GM10248 (cell line): ENCODE results near the gene ALAS1.

Experiments
- CTCF ChIA-PET: fragments of 300-600 bp; sonication (Branson Sonifier 250); formaldehyde crosslinking; extraction: SDS; loops from one replicate; lab custom pipeline; 2021; ENCODE audit warnings: antibody characterized with exemption; lab: Yijun Ruan, JAX
- POLR2A ChIA-PET: fragments of 350-650 bp; sonication (Branson Sonifier 250); formaldehyde crosslinking; extraction: SDS; loops from one replicate; lab custom pipeline; 2020; ENCODE audit warnings: antibody characterized with exemption; lab: Yijun Ruan, JAX
- DNase-seq: peaks from one replicate; pipeline ENCODE4 v3.0.0; 2012; ENCODE audit errors: extremely low spot score
- CTCF ChIP-seq: IDR thresholded peaks from 2 replicates; pipeline ENCODE4 v1.5.1; 2012; ENCODE audit warnings: mild to moderate bottlenecking, low read depth; ENCODE audit errors: extremely low read depth, missing control alignments, control extremely low read depth

Gene ALAS1

DNA sequence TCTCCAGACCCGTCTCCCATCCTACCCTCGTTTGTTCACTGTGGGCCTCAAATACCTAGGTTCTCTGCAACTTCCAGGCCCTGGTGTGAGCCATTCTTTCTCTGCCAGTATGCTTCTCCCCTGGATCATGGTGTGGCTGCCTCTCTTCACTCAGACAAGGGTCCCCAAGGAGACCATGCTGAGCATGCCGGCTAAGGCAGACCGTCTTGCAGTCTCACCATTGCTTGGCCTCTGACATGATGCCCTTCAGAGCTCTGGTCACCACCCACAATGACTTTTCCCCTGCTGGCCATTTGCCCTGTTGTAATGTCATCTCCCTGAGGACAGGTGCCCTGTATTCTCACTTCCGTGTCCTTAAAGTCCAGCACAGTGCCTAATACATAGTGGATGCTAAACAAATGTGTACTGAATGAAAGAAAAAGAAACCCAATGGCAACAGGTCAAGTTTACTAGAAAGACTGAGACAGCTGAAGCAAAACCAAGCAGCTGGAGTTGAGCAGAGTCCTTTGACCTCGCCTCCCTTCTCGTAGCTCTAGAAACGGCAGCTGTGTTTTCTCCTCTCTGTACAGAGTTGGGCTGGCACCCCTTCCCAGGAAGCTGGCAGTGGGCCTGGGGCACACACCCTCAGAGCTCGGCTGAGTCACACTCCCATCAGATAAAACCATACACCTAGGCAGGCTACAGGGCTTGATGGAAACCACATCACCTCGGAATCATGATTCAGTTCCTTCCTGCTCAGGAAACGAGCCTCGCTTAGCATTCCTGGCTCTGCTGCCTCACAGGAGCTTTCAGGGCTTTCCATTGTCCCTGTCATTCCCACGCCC, 18.8 kb downstream of the ALAS1 start:
- no peak for TF ChIP-seq CTCF
- ChIA-PET CTCF (interaction anchor here (1.0 to 11.6 kb wide), 9 partner anchors 9 to 230 kb away, joined by 3 to 172 read pairs (median 5); partner anchors contain the start of genes SEMA3G, TLR9 and WDR82), POLR2A (interaction anchor here (1.0 kb wide), 1 partner anchor 9 kb away, joined by 3 read pairs; the partner anchor contains the start of gene TLR9)
- DNase-seq, result no peak

DNA sequence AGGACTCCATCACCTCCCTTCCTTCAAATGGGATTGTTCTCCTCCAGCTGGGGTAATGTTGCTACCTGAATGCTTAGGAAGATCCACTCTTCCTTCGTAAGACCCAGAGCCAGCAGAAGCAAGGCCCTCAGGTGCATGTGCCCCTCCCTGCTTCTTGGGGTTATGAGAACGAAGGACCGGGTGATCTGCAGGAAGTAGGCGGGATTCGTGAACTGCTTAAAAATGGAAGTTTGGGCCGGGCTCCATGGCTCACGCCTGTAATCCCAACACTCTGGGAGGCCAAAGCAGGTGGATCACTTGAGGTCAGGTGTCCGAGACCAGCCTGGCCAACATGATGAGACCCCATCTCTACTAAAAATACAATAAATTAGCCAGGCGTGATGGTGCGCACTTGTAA, 19.4 kb downstream of the ALAS1 start:
- no peak for TF ChIP-seq CTCF
- CTCF ChIA-PET, result interaction anchor here (1.0 to 11.6 kb wide), 9 partner anchors 8 to 230 kb away, joined by 3 to 172 read pairs (median 5); partner anchors contain the start of genes SEMA3G, TLR9 and WDR82
- DNase-seq, result no peak
- POLR2A ChIA-PET, result interaction anchor here (1.0 kb wide), 1 partner anchor 8 kb away, joined by 3 read pairs; the partner anchor contains the start of gene TLR9

DNA sequence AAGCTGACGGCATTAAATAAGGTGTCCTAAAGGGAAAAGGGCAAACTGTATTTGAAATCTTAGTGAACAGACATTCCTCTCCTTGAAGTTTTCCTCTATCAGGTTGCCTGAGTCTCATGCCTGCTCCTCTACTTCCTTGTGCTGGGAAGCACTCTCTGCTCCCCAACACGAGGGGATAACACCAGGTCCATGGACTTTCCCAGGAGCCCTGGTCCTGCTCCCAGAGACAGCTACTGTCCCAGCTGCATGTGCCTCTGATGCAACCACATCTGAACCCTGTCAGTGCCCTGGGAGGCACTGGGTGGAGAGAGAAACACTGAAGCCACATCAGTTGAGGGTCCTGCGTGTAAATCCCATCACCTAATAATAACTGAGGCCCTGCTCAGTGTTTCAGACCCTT, 20.1 kb downstream of the ALAS1 start:
- ChIA-PET CTCF (interaction anchor here (1.5 to 11.6 kb wide), 5 partner anchors 11 to 229 kb away, joined by 3 to 172 read pairs (median 98); partner anchors contain the start of gene SEMA3G), POLR2A (no interaction called here)
- TF ChIP-seq CTCF, result no peak
- no peak for DNase-seq

DNA sequence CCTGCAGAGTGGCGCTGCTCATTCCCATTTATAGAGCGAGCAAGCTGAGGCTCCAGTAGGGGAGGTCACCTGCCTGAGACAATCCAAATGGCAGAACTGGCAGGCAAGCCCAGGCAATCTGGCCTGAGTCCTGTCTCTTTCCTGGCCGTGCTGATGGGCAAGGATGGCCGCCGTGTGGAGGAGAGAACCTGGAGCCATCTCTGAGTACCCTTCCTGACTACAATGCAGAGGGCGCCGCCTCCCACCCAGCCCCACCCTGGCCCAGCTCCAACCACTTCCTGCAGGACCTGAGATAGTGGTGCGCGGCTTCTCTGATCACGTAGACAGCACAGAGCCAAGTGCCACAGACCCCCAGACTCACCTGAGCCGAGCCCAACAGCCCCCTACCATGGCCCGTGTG, 20.5 kb downstream of the ALAS1 start:
- ChIA-PET CTCF (interaction anchor here (1.4 to 11.6 kb wide), 7 partner anchors 12 to 229 kb away, joined by 3 to 172 read pairs (median 39); partner anchors contain the start of genes SEMA3G and WDR82), POLR2A (no interaction called here)
- TF ChIP-seq CTCF, result no peak
- DNase-seq, result no peak

GRCh38 chr3:52218937-52219650, 21.1 kb downstream of the ALAS1 start:
- DNase-seq, result no peak
- ChIA-PET CTCF (interaction anchor here (0.9 to 11.6 kb wide), 18 partner anchors 12 to 228 kb away, joined by 3 to 172 read pairs (median 14); partner anchors contain the start of genes PPM1M, SEMA3G, TWF2 and WDR82), POLR2A (interaction anchor here (0.8 kb wide), 1 partner anchor 40 kb away, joined by 3 read pairs; no protein-coding TSS in a partner anchor)
- TF ChIP-seq CTCF, result no peak
